Measurements from ENCODE around the gene POMGNT1.

The POMGNT1 gene

DNA sequence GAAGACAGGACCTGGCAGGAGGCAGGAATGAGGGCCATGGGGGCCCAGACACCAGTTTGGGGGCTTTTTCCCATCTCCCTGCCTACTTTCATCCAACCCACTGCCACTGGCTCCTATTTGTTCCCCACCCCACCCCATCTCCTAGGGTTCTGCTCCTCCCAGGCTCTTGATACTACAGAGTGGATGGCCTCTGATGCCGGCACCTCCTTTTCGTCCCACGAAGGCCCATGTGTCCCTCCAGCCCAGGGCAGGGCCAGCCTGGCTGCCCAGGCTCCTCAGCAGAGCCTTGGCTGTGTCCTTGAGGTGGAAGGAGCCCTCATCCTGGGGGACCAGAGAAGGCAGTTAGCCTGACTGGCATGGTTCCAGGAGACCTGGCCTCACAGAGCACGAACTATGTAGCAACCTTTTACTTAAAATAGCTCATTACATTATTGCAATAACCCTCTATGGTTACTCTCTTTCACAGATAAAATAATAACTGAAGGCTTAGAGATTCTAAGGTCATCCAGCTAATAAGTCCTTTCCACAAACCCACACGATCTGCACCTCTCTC lies 3.5 kb downstream of the POMGNT1 start:
- Mint-ChIP-seq H3K9me3 (no peaks in the 10 kb centered on the region), H3K27me3 (no peaks in the 10 kb centered on the region), H3K27ac (no peak overlapping the region), H3K4me1 (peaks cover 19% of the 10 kb centered on the region), H3K4me3 (no peak overlapping the region)
- no peak for DNase-seq
- no peak for ATAC-seq

DNA sequence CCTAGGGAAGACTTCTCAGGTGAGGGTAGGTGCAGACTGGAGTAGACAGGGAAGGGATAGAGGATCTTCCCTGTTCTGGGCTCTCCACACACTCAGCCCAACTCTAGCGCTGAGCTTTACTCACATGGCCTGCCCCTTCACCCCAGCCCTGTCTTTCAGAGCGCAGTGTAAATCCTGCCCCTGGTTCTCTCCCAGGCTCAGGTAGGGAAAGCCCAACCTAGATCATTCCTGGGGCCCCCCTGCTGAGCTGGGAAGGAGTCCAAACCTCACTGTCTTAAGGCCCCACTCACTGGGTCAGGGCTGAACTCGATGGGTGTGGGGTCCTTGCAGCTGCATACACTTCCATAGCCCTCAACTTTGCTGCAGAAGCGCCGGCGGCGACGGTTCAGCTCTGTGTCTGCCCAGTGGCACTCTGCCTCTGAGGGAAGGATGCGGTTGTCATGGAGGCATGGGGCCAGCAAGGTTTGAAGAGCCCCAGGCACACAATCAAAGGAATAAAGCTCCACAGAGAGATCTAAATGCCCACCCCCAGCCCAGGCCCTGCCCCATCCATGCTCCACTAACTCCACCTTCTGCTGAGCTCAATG lies 4.2 kb downstream of the POMGNT1 start:
- H3K9me3 Mint-ChIP-seq = no peaks in the 10 kb centered on the region

DNA sequence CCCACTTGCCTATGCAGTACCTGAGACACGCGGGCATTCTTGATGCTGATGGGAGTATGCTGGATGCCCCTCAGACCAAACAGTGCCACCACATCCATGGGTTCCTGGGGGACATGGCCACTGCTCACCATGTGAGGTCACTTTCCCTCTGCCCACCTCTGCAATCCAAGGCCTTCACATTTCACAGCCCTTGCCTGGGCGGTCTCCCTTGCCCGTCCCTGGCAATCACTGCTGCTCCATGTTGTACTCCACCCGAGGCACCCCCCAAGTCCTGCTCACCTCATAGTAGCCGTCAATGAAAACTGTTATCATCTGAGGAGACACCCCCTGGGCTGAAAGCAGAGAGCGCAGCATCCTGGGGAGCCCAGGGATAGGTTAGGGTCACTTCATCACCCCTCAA lies 4.9 kb downstream of the POMGNT1 start:
- DNase-seq (no peak), ATAC-seq (no peak)
- no peak overlapping the region for H3K4me3 Mint-ChIP-seq
- peaks cover 19% of the 10 kb centered on the region for H3K4me1 Mint-ChIP-seq
- peak overlapping the region in 1 of 2 donors; percentile 26 for H3K27ac Mint-ChIP-seq
- H3K9me3 Mint-ChIP-seq = no peaks in the 10 kb centered on the region
- H3K27me3 Mint-ChIP-seq = no peaks in the 10 kb centered on the region

More for the DNA sequence above, 4.2 kb downstream of the POMGNT1 start:
- no peak overlapping the region for H3K4me3 Mint-ChIP-seq
- no peak for DNase-seq
- H3K4me1 Mint-ChIP-seq = peaks cover 19% of the 10 kb centered on the region
- no peak overlapping the region for H3K27ac Mint-ChIP-seq
- no peaks in the 10 kb centered on the region for H3K27me3 Mint-ChIP-seq
- ATAC-seq = no peak

DNA sequence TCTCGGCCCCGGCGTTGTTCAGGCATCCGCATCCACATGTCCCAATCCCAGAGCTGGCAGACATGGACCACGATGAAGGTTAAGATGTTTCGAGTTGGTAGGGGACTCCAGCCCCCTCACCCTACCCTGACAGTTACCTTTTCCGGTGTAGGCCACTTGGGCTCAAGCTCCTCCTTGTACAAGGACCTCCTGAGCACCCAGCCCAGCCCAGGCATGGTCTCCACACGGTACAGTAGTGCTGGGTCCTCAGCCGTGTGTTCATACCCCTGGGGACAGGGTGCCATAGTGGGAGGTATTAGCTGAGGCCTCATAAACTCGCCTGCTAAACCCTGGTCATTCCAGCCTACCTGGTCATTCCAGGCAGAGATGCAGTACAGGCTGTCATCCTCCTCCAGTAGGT lies 6.1 kb downstream of the POMGNT1 start:
- no peak for ATAC-seq
- DNase-seq = no peak
- no peak overlapping the region for H3K27ac Mint-ChIP-seq
- H3K4me1 Mint-ChIP-seq = peaks cover 13% of the 10 kb centered on the region
- H3K9me3 Mint-ChIP-seq = no peaks in the 10 kb centered on the region
- H3K27me3 Mint-ChIP-seq = no peaks in the 10 kb centered on the region
- no peak overlapping the region for H3K4me3 Mint-ChIP-seq

DNA sequence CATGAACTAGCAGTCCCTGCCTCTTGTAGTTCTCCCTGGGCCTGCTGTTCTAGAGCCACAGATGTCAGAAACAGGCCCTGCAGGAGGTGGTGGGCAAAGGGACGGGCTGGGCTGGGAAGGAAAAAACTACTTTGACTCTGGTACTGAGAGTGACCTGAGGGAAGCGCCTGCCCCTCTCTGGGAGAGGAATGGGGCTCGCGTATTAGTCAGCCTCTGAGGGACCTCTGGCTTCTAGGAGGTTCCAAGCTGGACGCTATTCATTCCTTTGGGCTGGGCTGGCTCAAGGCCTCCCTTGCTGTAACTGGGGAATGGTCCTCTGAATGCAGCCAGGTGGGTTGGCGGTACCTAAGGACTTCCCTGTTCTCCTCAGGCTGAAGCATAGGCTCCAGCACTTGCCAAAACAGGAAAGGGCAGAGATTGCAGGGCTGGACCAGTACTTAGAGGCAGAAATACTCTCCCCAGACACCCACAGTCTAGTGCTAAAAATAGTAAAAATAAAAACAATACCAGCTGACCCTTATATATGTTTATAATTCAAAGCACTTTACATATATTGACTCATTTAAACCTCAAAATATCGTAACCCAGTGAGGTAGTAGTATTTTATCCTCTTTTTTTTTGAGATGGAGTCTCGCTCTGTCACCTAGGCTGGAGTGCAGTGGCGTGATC lies 7.1 kb downstream of the POMGNT1 start:
- DNase-seq (no peak), ATAC-seq (no peak)
- Mint-ChIP-seq H3K27me3 (no peaks in the 10 kb centered on the region), H3K4me3 (no peak overlapping the region), H3K27ac (no peak overlapping the region), H3K9me3 (no peaks in the 10 kb centered on the region), H3K4me1 (peaks cover 3% of the 10 kb centered on the region)

DNA sequence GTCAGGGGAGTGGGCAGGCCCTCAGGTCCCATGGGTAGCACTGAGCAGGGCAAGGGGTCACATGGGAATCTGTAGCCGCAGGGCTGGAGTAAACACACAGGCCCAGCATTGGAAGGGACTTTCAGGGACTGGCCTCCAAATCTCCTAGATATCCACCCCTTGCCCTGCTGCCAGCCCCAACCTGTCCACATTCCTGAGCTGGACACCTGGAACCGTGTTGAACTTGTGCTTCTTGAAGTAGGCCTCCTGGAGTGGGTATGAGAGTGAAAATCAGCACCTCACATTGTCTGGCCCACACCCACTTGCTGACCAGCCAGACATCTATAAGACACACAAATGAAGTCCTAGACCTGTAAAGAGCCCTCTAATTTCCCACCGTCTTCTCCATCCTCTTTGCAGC lies 7.7 kb downstream of the POMGNT1 start:
- Mint-ChIP-seq H3K4me3 (no peak overlapping the region), H3K9me3 (no peaks in the 10 kb centered on the region), H3K27me3 (no peaks in the 10 kb centered on the region), H3K4me1 (peaks cover 4% of the 10 kb centered on the region), H3K27ac (no peak overlapping the region)
- no peak for ATAC-seq
- no peak for DNase-seq

DNA sequence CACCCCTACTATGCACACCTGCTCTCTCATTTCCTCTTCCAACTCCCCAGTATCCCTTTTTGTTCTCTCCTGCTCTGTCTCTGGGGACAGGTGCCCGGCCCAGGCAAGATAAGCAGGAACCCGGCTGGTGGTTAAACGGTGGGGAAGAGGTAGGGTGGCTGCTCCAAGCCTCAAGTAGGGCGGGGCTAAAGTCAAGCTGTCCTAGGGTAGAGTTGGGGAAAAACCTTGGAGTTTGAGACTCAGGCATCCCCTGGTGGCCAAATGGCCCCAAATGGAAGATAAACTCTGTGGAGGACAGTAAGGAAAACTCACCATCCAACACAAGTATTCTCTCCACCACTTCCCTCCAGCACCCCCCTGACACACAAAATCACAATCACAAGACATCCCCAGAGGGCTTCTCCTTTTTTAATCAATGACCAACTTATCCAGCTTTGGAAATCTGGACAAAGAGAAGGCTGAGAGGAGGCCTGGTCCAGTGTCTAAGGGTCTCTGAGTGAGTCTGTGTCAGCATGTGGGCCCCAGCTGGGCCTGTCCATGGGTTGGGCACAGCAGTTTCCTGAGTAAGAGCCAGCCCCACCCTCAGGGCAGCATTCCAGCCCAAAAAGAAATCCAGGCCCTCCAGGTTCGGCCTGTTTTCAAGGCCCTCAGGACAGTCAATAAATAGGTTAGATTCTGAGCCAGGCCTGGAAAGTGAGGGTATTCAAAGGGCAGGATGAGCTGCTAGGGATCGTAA lies 9.8 kb downstream of the POMGNT1 start:
- Mint-ChIP-seq H3K4me1 (peaks cover 25% of the 10 kb centered on the region), H3K9me3 (no peaks in the 10 kb centered on the region), H3K27ac (no peak overlapping the region), H3K27me3 (no peaks in the 10 kb centered on the region), H3K4me3 (no peak overlapping the region)
- no peak for ATAC-seq
- no peak for DNase-seq

DNA sequence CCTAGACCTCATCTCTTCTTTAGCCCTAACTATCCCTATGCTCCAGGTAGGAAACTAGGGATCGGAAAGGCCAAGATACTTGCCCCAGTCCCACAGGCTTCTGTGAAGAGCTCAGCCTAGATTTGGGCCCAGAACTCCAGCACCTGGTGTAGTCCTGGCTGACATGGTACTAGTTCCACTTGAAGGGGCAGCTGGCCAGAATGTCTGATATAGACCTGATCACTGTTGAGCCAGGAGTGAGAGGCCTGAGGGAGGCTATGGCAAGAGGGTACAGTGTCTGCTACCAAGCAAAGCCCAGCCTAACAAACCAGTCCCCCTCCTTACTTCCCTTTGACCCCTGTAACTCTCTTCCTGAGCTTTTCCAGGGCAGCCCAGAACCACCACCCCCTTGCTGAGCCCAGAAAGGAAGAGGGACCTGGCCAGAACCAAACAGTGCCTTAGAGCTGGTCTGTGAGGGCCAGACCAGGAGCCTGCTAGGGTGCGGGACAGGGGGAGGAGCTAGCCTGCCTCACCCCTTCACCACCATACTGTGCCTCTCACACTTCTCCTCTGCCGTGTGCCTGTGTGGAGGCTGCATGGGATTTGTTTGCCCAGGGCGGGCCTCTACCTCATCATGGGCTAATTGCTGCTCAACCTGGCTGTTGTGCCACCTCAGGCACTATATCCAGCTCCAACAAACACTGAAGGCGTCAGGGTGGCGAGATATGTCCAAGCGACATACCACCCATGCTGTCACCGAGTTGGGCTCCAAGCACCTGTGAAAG lies 10.9 kb downstream of the POMGNT1 start:
- Mint-ChIP-seq H3K4me1 (peaks cover 28% of the 10 kb centered on the region), H3K27me3 (no peaks in the 10 kb centered on the region), H3K9me3 (no peaks in the 10 kb centered on the region), H3K27ac (no peak overlapping the region), H3K4me3 (no peak overlapping the region)
- no peak for ATAC-seq
- DNase-seq = no peak

DNA sequence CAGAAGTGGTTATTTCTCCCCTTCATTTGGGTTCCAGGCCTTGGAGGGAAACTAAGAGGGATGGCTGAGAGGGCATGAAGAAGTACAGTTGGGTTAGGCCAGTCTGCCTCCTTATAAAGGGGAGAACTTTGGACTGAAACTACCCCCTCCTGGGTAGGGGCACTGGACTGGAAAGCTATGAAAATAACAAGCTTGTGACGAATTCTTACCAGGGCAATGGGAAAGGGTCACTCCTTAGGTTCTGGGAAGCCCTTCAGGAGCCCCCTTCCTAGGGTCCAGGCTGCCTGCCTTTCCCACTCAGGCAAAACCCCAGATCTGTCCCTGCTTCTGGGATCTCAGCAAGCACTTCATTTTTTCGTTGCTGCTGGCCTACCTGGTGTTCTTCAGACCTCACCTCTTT lies 12.2 kb downstream of the POMGNT1 start:
- Mint-ChIP-seq H3K9me3 (no peaks in the 10 kb centered on the region), H3K27ac (no peak overlapping the region), H3K27me3 (no peaks in the 10 kb centered on the region), H3K4me3 (no peak overlapping the region), H3K4me1 (peaks cover 28% of the 10 kb centered on the region)
- ATAC-seq = no peak
- no peak for DNase-seq

DNA sequence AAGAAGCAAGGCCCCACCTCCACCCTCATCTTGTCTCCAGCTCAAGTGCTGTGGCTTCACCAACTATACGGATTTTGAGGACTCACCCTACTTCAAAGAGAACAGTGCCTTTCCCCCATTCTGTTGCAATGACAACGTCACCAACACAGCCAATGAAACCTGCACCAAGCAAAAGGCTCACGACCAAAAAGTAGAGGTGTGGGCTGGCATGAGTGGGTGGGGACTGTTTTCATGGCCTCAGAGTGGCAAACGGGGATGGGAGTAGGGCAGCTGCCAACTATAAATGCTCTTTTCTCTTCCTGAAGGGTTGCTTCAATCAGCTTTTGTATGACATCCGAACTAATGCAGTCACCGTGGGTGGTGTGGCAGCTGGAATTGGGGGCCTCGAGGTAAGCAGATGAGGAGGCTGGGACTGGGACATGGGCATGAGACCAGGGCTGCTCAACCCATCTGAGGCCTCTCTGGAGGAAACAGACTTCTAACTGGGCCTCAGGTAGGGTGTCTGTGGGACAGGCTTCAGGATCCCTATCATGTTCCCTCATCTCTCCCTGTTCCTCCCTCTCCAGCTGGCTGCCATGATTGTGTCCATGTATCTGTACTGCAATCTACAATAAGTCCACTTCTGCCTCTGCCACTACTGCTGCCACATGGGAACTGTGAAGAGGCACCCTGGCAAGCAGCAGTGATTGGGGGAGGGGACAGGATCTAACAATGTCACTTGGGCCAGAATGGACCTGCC lies 13.1 kb downstream of the POMGNT1 start:
- Mint-ChIP-seq H3K9me3 (no peaks in the 10 kb centered on the region), H3K4me3 (peak overlapping the region; percentile 75 to 82), H3K27ac (peak overlapping the region; percentile 89 to 92), H3K27me3 (no peaks in the 10 kb centered on the region), H3K4me1 (peaks cover 28% of the 10 kb centered on the region)
- ATAC-seq = peak; percentile 89
- peak; percentile 54 to 82 for DNase-seq

DNA sequence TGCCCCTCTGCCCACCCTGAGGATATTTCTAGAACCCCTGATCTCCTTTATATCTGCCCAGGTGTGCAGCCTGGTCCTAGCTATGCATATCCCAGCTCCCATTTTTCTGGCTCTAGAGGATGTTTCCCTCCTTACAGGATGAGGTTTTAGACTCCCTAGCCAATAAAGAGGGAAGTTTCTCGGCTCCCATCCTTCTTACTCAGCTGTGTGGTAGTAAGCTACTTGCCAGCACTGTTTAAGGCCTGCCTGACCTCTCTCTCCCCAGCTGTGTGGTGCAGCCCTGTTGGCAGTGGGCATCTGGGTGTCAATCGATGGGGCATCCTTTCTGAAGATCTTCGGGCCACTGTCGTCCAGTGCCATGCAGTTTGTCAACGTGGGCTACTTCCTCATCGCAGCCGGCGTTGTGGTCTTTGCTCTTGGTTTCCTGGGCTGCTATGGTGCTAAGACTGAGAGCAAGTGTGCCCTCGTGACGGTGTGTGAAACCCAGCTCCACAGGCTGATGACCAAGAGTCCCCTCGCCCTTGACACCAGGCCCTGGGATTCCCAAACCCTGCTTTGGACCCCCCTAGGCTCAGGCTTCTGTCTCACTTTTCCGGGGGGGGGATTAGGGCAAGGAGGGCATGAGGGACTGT lies 14.2 kb downstream of the POMGNT1 start:
- Mint-ChIP-seq H3K4me3 (no peak overlapping the region), H3K4me1 (peaks cover 28% of the 10 kb centered on the region), H3K9me3 (no peaks in the 10 kb centered on the region), H3K27ac (peak overlapping the region; percentile 59 to 89), H3K27me3 (no peaks in the 10 kb centered on the region)
- no peak for ATAC-seq
- no peak for DNase-seq

DNA sequence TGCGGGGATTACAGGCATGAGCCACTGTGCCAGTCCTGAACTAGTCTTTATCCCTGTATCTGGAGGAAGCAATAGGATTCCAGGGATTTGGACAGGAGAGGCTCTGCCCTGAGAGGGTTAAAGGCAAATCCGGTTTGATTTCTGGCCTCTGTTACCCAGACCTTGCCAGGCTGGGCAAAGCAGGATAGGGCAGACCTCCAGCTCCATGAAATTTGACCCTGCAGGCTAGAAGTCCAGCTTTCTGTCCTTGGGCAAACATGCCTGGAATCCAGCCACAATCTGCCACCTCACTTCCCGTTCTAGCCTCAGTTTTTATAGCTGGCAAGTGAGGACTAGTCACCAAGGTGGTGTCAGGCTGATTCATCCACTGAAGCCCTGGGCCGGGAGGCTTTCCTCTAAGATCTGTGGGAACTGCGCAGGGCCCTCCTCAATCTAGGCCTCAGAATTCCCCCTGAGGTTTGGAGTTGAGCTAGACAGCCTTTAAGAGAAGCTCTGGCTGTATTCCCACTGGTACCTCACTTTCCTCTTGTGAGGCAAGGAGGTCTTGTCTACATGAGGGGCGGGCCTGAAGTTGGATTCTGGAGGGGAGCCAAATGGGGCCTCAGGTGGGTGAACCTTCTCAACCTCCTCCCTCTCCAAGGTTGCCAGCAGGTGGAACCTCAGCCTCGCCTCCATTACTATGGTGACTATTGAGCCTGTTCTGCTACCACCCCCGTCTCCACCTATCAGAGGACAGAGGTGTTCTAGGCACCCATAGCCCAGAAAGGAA lies 15.0 kb downstream of the POMGNT1 start:
- Mint-ChIP-seq H3K27ac (peak overlapping the region in 1 of 2 donors; percentile 59), H3K4me1 (peaks cover 28% of the 10 kb centered on the region), H3K9me3 (no peaks in the 10 kb centered on the region), H3K27me3 (no peaks in the 10 kb centered on the region), H3K4me3 (no peak overlapping the region)
- ATAC-seq = no peak
- no peak for DNase-seq

DNA sequence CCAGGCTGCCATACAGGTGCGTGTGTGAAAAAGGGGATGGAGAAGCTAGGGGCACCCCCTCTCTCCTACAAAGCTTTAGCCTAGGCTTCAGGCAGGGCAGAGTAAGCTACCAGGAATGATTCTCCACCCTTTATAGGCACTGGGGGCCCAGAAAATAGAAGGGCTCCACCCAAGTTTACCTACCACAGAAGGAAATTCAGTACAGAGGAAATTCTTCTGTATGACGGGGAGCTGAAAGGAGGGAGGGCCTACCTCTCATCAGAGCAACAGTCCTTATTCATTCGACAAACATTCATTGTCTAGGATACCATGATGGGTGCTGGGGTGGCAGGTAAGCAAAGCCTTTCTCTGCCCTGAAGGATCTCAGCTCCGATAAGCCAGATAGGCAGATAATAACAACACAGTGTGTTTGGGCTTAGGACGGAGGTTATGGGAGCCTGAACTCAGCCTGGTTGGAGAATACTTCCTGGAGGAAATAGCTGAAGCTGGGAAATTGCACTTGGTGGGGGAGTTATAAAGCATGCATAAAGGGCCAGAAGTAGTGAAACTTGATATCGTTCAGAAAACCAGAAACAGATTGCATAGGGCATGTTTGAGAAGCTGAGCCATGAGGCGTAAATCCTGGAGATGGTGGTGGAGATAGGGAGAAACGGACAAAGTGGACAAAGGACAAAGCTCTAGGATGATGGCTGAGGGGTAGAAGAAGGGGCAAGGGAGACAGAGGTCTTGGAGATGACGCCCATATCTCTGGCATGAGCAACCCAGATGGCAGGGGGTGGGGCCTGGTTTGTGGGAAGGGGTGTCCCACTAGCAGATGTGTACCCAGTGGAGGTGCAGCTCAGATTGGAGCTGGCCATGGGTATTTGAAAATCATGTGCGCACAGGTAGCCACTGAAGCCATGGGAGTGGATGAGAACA lies 16.6 kb downstream of the POMGNT1 start:
- Mint-ChIP-seq H3K27ac (no peak overlapping the region), H3K27me3 (no peaks in the 10 kb centered on the region), H3K4me3 (no peak overlapping the region), H3K4me1 (peaks cover 28% of the 10 kb centered on the region), H3K9me3 (no peaks in the 10 kb centered on the region)
- no peak for ATAC-seq
- DNase-seq = no peak

Data from stimulated activated naive CD8-positive, alpha-beta T cell treated with anti-CD3 and anti-CD28 coated beads, Interleukin-15, amount 100 ng/mL, for 72 hours (primary cell).